Endothelial cell of umbilical vein (primary cell): Measurements from ENCODE around the gene MAGOHB.

Experiments
- CTCF ChIP-seq, 2 donors: IDR thresholded peaks; 1 replicate in 1 of 2; 2 replicates in 1 of 2; pipeline ENCODE4 v1.5.1; 2011; ENCODE audit warnings: low read length in 2 of 2, mild to moderate bottlenecking in 2 of 2, moderate library complexity in 2 of 2, control low read depth in 1 of 2, inconsistent platforms in 1 of 2, low read depth in 1 of 2; ENCODE audit not compliant: insufficient read depth in 1 of 2; ENCODE audit errors: extremely low read depth in 1 of 2
- EZH2 ChIP-seq: IDR thresholded peaks from 2 replicates; pipeline ENCODE4 v1.6.1; 2012; ENCODE audit warnings: borderline replicate concordance, low read depth, mild to moderate bottlenecking, moderate library complexity, low read length, inconsistent platforms; ENCODE audit not compliant: severe bottlenecking
- JUN ChIP-seq: IDR thresholded peaks from 2 replicates; pipeline ENCODE4 v1.6.1; 2011; ENCODE audit warnings: borderline replicate concordance, low read depth; ENCODE audit not compliant: insufficient read length, insufficient read depth
- MAX ChIP-seq: IDR thresholded peaks from 2 replicates; pipeline ENCODE4 v1.6.1; 2011; ENCODE audit not compliant: insufficient read depth, insufficient read length
- POLR2AphosphoS5 ChIP-seq: IDR thresholded peaks from 2 replicates; pipeline ENCODE4 v1.6.1; 2012; ENCODE audit warnings: low read depth, mild to moderate bottlenecking, control low read depth, low read length, moderate library complexity; ENCODE audit not compliant: insufficient read depth

- TF ChIP-seq CTCF (IDR thresholded peaks at IDR 0.05; ENCODE audit: extremely low read depth in 1 of 2, insufficient read depth in 1 of 2, low read depth in 1 of 2, low read length in 2 of 2) (no peak), POLR2AphosphoS5 (peak; percentile 34), EZH2 (no peak), MAX (no peak), JUN (peak; percentile 21)
Measured at GRCh38 chr12:10618338-10618987, 5.1 kb upstream of the MAGOHB start.
